Effector memory CD8-positive, alpha-beta T cell (primary cell): ENCODE results near the gene EDEM3.
"Not testable (repeated sequence)": the region's sequence is repeated elsewhere in the genome, so short reads cannot be mapped to it uniquely, and the experiment has no call there.

Source experiments
- ATAC-seq: fragments of 150-1000 bp; cut with Tn5 transposase; replicated peaks from 2 replicates; pipeline ENCODE4 v1.10.0; 2021; ENCODE audit warnings: mild to moderate bottlenecking, moderate library complexity
- DNase-seq, 3 experiments: peaks; one replicate each; pipeline ENCODE4 v3.0.0; 2021
- H3K27ac Mint-ChIP-seq, 2 donors: one replicate each; pipeline ENCODE4 v1.8.0; 2022; ENCODE audit warnings: mild to moderate bottlenecking in 2 of 2, mixed read lengths in 2 of 2, moderate library complexity in 2 of 2
- H3K27me3 Mint-ChIP-seq, 2 donors: one replicate each; pipeline ENCODE4 v1.8.0; 2022; ENCODE audit warnings: mixed read lengths in 2 of 2
- H3K36me3 Mint-ChIP-seq: one replicate; pipeline ENCODE4 v1.8.0; 2022; ENCODE audit warnings: mild to moderate bottlenecking, moderate library complexity, mixed read lengths; ENCODE audit not compliant: insufficient read depth
- H3K4me1 Mint-ChIP-seq, 2 donors: one replicate each; pipeline ENCODE4 v1.8.0; 2022; ENCODE audit warnings: low read depth in 2 of 2, mixed read lengths in 2 of 2
- H3K4me3 Mint-ChIP-seq, 2 donors: one replicate each; pipeline ENCODE4 v1.8.0; 2022; ENCODE audit warnings: mild to moderate bottlenecking in 2 of 2, mixed read lengths in 2 of 2, moderate library complexity in 2 of 2
- H3K9me3 Mint-ChIP-seq, 2 donors: one replicate each; pipeline ENCODE4 v1.8.0; 2022; ENCODE audit warnings: mixed read lengths in 2 of 2

The EDEM3 gene

DNA sequence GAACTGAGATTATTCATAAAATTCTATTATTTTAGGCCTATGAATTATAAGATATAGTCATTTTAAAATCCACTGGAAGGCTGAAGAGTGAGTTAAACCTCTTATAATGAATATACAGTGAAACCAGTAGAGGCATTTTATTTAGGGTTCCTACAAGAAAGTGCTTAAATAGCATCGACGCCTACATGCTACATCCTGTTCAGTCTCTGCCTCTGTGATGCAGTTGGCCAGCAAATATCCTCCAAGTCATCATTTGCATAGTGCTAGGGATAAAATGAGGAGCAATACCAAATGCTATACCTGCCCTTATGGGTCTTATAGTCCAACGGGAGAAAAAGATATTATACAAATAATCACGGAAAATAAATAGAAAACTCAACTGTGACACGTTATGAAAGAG lies 59.6 kb downstream of the EDEM3 start:
- ATAC-seq (no peak), DNase-seq (no peak)
- Mint-ChIP-seq H3K27ac (no peak overlapping the region), H3K9me3 (no peaks in the 10 kb centered on the region), H3K27me3 (no peaks in the 10 kb centered on the region), H3K36me3 (peaks cover 19% of the 10 kb centered on the region), H3K4me3 (no peak overlapping the region), H3K4me1 (peaks cover 3 to 7% of the 10 kb centered on the region in 2 donors)

DNA sequence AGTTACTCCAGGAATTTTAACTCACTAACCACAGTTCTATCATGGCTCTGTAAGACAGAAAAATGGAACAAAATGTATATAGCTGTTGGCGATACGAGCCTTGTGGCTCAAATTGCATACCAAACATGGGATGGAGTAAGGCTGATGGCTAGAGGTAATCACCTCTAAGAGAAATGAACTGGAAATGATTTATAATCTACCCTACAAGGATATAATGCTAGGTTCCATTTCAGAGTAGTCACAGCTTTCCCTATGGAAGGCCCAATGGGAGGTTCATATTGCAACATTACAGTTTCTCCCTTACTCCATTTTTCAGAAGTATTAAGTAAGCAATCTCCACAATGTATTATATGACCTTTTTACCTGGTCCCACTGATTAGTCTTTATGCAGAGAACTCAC lies 61.6 kb downstream of the EDEM3 start:
- H3K27me3 Mint-ChIP-seq = no peaks in the 10 kb centered on the region
- peaks cover 14% of the 10 kb centered on the region for H3K36me3 Mint-ChIP-seq
- no peaks in the 10 kb centered on the region for H3K9me3 Mint-ChIP-seq

DNA sequence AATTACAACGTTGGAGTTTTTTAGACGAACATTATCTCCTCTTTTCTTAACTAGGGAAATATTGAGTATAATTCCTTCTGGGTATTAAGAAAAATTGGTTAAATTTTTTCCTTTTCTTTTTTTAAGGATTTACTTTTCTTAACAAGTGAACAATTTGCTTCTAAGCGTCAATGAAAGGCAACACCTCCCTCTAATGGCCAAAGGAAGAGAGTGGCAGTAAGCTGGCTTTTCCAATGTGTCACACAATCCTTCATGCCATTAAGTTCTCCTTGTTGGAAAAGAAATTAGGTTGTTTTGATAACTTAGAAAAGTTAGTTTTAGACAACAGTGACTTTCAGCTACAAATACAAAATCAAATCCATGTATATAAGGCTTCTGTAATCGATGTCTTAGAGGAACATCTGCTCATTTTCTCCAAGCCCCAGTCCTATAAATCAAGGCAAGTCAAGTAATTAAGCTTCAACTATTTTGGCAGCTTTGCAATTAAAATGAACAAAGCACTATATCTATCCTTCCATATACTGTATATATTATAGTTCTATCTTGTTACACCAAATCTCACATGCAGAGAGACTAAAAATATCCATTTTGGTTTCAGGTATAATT lies 62.8 kb downstream of the EDEM3 start:
- Mint-ChIP-seq H3K9me3 (no peaks in the 10 kb centered on the region), H3K4me1 (peaks cover 3 to 7% of the 10 kb centered on the region in 2 donors), H3K4me3 (no peak overlapping the region), H3K27me3 (no peaks in the 10 kb centered on the region), H3K27ac (no peak overlapping the region), H3K36me3 (peaks cover 14% of the 10 kb centered on the region)
- DNase-seq = no peak
- ATAC-seq = no peak

More for the DNA sequence above, 61.6 kb downstream of the EDEM3 start:
- Mint-ChIP-seq H3K4me3 (no peak overlapping the region), H3K27ac (no peak overlapping the region), H3K4me1 (peaks cover 3 to 7% of the 10 kb centered on the region in 2 donors)
- ATAC-seq = no peak
- no peak for DNase-seq

DNA sequence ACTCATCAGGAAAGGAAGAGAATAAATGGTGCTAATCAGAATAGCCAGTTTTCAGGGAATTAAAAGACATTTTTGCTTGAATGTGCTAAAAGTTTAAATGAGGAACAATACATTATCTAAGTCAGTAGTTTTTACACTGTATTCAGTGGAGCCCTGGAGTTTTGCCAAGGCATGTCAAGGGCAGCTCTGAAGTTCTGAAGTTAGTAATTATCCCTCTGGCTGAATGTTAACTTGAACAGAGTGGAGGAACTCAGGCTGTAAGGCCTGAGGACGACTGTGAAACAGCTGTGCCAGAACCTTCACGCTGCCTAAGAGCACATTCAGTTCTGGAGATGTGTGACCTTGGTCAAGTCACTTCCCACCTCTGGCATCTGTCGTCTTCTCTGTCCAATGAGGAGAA lies 68.1 kb downstream of the EDEM3 start:
- H3K9me3 Mint-ChIP-seq = no peaks in the 10 kb centered on the region
- no peaks in the 10 kb centered on the region for H3K27me3 Mint-ChIP-seq
- no peak overlapping the region for H3K27ac Mint-ChIP-seq
- ATAC-seq (no peak), DNase-seq (no peak)
- no peaks in the 10 kb centered on the region for H3K36me3 Mint-ChIP-seq
- H3K4me3 Mint-ChIP-seq = no peak overlapping the region
- H3K4me1 Mint-ChIP-seq = no peaks in the 10 kb centered on the region

DNA sequence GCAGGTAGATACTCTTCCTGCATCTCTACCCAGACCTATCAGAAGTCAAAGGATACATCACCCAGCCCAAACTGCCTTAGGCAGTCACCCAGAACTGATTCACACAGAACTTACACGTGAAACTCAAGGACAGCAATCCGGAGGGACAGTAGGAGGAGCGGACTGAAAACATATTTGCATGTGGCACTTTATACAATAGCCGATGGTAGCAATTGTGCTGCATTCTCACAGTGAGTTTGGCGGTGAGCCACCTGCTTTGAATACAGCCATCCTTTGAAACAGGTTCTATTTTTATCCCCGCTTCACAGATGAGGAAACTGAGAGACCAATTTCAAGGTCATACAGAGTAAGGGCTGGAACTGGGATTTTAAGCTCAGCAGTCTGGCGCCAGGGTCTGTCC lies 69.5 kb downstream of the EDEM3 start:
- Mint-ChIP-seq H3K4me3 (no peak overlapping the region), H3K36me3 (no peaks in the 10 kb centered on the region), H3K27me3 (no peaks in the 10 kb centered on the region), H3K4me1 (no peaks in the 10 kb centered on the region), H3K27ac (no peak overlapping the region), H3K9me3 (peaks cover 0 to 5% of the 10 kb centered on the region in 2 donors)
- no peak for DNase-seq
- ATAC-seq = no peak

DNA sequence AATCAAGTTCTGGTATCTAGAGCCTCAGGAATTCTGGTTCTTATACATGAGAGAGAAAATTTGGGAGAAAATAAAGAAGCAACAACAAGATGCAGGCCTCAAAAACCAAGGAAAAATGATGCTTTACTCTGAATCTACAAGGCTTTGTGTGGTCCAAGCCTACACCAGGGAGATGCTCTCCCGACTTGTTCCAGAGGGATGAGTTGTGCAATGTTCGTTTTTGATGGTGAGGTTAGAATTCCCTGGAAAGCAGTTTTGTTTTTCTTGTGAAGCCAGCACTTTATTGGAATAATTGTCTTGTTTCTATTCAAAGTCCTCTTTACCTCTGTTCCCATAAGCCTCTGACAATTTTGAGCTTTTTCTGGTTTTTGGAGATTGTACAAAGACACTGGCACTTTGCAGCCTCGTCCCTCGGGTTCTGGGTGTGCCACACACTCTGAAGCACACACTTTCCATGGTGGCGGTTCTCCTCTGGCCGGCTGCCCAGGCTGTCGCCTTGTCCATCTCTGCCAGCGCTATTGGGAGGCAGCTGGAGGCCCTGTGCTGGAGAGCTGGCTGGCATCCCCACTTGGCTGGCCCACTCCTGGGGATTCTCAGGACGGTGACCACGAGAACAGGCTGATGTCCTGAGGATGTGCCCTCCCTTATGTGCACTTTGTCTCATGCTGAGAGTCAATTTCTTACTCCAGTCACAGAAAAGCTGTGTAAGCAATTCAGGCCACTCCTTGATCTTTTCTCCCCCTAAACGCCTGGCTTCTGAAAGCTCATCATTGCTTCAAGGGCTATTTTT lies 70.2 kb downstream of the EDEM3 start:
- Mint-ChIP-seq H3K27me3 (no peaks in the 10 kb centered on the region), H3K36me3 (no peaks in the 10 kb centered on the region), H3K4me1 (no peaks in the 10 kb centered on the region), H3K27ac (no peak overlapping the region), H3K4me3 (no peak overlapping the region), H3K9me3 (peaks cover 0 to 5% of the 10 kb centered on the region in 2 donors)
- DNase-seq = no peak
- ATAC-seq = no peak

DNA sequence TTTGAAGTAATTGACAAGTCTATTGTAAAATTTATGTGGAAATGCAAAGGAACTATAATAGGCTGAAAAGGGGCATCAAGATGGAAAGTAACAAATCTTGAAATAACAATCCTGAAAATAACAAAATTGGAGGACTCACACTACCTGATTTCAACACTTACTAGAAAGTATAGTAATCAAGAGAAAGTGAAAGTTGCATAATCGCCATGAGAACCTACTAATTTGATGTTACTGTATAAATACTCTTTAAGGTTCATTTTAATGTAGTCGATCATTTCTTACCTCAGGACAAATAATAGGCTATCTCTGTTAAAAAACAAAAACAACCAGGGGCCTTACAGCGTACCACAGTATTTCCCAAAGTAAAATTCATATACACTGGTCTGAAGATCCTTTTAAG lies 71.7 kb downstream of the EDEM3 start:
- no peaks in the 10 kb centered on the region for H3K36me3 Mint-ChIP-seq
- peaks cover 0 to 5% of the 10 kb centered on the region in 2 donors for H3K9me3 Mint-ChIP-seq
- no peak overlapping the region for H3K27ac Mint-ChIP-seq
- ATAC-seq (no peak), DNase-seq (no peak)
- H3K4me3 Mint-ChIP-seq = no peak overlapping the region
- H3K27me3 Mint-ChIP-seq = no peaks in the 10 kb centered on the region
- no peaks in the 10 kb centered on the region for H3K4me1 Mint-ChIP-seq

DNA sequence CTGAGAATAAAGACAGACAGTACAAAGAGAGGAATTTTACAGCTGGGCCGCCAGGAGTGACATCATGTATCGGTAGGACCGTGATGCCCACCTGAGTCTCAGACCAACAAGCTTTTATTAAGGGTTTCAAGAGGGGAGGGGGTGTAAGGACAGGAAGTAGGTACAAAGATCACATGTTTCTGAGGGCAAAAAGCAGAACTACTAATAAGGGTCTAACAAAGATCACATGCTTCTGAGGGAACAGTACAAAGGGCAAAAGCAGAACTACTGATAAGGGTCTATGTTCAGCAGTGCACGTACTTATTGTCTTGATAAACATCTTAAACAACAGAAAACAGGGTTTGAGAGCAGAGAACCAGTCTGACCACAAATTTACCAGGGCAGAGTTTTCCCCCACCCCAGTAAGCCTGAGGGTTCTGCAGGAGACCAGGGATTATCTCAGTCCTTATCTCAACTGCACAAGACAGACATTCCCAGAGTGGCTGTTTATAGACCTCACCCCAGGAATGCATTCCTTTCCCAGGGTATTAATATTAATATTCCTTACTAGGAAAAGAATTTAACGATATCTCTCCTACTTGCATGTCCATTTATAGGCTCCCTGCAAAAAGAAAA lies 73.9 kb downstream of the EDEM3 start:
- H3K9me3 Mint-ChIP-seq = not testable (repeated sequence)

DNA sequence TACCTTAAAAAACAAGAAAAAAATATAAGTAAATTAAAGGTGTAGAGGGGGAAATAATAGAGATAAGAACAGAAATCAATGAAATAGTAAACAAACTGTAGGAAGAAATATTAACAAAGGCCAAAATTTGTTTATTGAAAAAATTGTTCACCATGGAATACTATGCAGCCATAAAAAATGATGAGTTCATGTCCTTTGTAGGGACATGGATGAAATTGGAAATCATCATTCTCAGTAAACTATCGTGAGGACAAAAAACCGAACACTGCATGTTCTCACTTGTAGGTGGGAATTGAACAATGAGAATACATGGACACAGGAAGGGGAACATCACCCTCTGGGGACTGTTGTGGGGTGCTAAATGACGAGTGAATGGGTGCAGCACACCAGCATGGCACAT lies 75.2 kb downstream of the EDEM3 start:
- not testable (repeated sequence) for H3K4me1 Mint-ChIP-seq, H3K9me3 Mint-ChIP-seq, ATAC-seq, H3K27ac Mint-ChIP-seq, H3K4me3 Mint-ChIP-seq, H3K36me3 Mint-ChIP-seq, DNase-seq
- H3K27me3 Mint-ChIP-seq = peaks cover 14 to 25% of the 10 kb centered on the region in 2 donors

More for the DNA sequence above, 73.9 kb downstream of the EDEM3 start:
- not testable (repeated sequence) for H3K36me3 Mint-ChIP-seq, H3K27ac Mint-ChIP-seq, ATAC-seq, H3K4me1 Mint-ChIP-seq, DNase-seq, H3K4me3 Mint-ChIP-seq
- peaks cover 9 to 12% of the 10 kb centered on the region in 2 donors for H3K27me3 Mint-ChIP-seq

DNA sequence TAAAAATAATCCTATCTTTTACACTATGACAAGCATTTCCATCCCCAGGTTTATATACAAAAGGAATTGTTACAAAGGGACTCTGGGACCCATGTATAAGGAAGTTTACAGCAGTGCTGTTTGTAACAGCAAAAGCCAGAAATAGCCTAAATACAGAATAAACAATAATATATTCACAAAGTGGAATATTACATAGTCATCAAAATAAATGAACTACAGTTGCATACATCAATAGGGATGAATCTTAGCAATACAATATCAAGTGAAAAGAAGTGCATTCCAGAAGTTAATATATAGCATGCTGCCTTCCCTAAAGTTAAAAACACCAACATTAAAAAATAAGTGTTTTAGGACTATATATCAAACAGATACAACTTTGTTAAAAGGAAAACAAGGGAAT lies 77.3 kb downstream of the EDEM3 start:
- H3K27me3 Mint-ChIP-seq = peaks cover 29 to 45% of the 10 kb centered on the region in 2 donors
- H3K27ac Mint-ChIP-seq = no peak overlapping the region
- DNase-seq (no peak), ATAC-seq (no peak)
- no peak overlapping the region for H3K4me3 Mint-ChIP-seq
- no peaks in the 10 kb centered on the region for H3K36me3 Mint-ChIP-seq
- no peaks in the 10 kb centered on the region for H3K4me1 Mint-ChIP-seq
- peaks cover 0 to 5% of the 10 kb centered on the region in 2 donors for H3K9me3 Mint-ChIP-seq

DNA sequence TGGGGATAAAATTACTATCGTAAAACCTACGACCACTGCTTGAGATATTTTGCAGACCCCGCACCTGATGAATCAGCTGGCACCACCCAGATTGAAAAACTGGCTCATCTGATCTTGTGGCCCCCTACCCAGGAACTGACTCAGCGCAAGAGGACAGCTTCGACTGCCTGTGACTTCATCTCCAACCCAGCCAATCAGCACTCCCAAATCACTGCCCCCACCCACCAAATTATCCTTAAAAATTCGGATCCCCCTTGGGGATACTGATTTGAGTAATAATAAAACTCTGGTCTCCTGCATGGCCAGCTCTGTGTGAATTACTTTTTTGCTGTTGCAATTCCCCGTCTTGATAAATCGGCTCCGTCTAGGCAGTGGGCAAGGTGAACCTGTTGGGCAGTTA lies 81.4 kb downstream of the EDEM3 start:
- Mint-ChIP-seq H3K4me1 (no peaks in the 10 kb centered on the region), H3K4me3 (no peak overlapping the region), H3K36me3 (no peaks in the 10 kb centered on the region), H3K27me3 (peaks cover 44 to 63% of the 10 kb centered on the region in 2 donors), H3K27ac (no peak overlapping the region), H3K9me3 (no peaks in the 10 kb centered on the region)
- DNase-seq (no peak), ATAC-seq (no peak)

DNA sequence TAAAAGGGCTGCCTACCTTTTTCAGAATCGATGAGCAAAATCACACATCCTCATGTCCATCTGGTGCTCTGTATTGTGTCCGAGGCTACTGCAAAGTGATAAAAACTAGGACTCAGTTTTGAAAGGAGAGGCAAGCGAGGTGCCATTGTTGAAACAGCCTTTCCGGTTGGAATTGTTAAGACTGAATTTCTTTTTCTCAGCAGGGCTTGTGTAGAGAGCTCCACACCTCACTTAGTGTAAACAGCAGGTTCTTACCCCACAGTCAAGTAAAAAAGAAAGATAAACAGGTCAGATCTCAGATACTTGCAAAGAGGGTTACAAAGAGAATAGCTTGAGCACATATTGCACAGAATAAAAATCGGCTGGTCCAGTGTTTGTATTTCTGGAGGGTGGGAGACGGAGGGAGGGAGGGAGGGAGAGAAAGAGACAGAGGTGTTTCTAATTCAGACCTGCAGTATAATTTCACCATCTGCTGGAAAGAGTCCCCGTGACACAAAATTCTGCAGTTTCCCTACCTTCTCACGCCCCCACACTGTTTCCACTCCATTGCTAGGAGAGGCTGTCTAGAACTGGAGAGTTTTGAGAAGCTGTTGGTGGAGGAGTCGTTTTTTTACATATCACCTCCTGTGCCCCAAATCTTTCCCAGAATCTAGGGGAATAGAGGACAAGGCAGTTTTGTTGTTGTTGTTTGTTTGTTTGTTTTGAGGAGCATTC lies 82.5 kb downstream of the EDEM3 start:
- peaks cover 44 to 63% of the 10 kb centered on the region in 2 donors for H3K27me3 Mint-ChIP-seq

DNA sequence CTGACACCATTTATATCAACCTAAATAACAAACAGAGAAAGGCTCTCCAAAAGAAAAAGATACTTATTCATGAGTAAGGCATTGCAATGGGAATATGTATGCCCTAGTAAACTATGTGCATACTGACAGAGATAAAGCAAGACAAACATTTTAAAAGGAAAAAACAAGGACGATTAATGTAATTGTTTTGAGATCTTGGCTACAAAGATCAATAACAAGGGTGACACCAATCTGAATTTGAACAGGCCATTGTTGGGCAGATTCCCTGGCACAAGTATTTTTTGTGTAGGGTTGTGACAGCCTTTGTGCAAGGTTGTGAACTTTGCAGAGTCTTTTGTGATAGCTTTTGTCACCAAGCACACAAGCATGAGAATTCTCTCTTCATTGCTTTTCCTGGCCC lies 85.3 kb downstream of the EDEM3 start:
- Mint-ChIP-seq H3K27me3 (peaks cover 38 to 50% of the 10 kb centered on the region in 2 donors), H3K4me1 (no peaks in the 10 kb centered on the region), H3K4me3 (no peak overlapping the region), H3K36me3 (no peaks in the 10 kb centered on the region), H3K27ac (no peak overlapping the region), H3K9me3 (no peaks in the 10 kb centered on the region)
- no peak for DNase-seq
- ATAC-seq = no peak

More for the DNA sequence above, 82.5 kb downstream of the EDEM3 start:
- no peak overlapping the region for H3K27ac Mint-ChIP-seq
- no peak for ATAC-seq
- no peaks in the 10 kb centered on the region for H3K4me1 Mint-ChIP-seq
- no peaks in the 10 kb centered on the region for H3K36me3 Mint-ChIP-seq
- H3K4me3 Mint-ChIP-seq = no peak overlapping the region
- H3K9me3 Mint-ChIP-seq = no peaks in the 10 kb centered on the region
- no peak for DNase-seq
